ENCODE data around the gene TBXAS1.

Gene TBXAS1

DNA sequence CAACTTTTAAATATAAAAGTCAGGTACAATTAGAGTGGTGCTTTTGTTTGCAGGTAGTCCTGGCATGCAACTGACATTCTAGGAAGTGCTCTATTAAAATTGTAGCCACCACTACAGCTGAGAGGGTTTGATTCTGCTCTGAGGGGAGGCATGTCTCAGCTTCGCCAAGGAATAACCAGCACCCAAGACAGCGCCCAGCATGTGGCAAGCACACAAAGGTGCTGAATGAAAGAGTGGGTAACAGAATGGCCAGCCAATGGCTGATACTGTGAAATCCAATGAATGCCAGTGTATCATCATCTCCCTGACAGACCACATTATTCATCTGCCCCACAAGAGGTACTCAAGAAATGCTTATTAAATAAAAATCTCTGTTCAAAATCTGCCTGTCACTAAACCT lies 226.8 kb downstream of the TBXAS1 start:
- DNase-seq = no peak

DNA sequence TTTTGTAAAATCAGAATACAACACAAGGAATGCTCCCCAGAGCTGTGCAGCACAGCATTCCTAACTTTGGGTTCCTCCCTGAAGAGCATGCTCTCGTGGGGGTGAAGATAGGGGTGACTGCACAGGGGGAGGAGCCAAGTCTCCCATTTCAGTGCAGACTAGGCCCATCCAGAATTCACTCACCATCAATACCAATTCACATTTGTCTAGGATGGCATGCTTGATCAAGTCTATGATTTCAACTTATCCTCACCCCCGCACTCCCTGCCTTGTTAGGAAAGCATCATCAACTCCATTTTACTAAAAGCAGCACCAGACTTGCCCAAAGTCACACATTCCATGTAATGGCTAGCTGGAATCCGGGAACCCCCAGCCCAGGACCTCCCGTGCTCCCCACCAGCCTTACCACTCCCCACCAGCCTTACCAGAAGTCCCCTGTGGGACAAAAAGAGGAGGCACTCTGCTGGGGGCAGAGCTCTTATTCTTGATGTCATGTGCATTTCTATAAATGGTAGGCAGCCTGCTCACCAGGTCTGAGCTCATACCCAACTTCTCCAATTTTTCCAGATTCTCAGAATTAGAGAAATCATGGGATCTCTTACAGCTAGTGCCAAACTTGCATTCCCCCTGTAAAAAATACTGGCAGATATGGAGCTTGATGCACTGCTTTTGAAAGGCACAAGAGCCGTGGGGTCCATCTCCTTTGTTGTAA lies 227.5 kb downstream of the TBXAS1 start:
- no peak for DNase-seq

DNA sequence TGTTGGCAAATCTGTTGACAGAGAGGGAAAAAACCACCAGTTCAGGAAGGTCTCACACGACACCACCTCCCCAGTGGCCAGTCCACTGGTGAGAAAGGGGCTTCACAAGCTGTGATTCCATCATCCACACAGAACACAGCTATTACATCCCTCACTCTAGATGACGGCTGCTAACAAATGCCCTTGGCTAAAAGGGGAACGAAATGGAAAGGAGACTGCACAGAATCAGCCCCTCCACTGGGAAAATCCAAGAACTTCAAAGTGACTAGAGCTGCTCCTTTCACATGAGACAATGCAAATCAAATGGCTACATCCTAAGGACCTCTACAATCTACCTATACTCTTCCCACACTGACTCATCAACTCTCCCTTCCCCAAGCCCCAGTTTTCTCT lies 228.1 kb downstream of the TBXAS1 start:
- DNase-seq = no peak

DNA sequence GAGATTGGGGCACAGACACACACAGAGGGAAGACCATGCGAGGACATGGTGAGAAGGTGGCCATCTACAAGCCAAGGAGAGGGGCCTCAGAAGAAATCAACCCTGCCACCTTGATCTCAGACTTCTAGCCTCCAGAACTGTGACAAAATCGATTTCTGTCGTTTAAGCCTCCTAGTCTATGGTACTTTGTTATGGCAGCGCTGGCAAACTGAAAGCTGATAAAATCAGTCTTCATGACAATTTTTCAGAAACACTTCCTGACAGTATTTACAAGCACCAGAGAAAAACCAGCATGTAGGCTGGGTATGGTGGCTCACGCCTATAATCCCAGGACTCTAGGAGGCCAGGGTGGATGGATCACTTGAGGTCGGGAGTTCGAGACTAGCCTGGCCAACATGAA lies 229.5 kb downstream of the TBXAS1 start:
- DNase-seq = no peak

DNA sequence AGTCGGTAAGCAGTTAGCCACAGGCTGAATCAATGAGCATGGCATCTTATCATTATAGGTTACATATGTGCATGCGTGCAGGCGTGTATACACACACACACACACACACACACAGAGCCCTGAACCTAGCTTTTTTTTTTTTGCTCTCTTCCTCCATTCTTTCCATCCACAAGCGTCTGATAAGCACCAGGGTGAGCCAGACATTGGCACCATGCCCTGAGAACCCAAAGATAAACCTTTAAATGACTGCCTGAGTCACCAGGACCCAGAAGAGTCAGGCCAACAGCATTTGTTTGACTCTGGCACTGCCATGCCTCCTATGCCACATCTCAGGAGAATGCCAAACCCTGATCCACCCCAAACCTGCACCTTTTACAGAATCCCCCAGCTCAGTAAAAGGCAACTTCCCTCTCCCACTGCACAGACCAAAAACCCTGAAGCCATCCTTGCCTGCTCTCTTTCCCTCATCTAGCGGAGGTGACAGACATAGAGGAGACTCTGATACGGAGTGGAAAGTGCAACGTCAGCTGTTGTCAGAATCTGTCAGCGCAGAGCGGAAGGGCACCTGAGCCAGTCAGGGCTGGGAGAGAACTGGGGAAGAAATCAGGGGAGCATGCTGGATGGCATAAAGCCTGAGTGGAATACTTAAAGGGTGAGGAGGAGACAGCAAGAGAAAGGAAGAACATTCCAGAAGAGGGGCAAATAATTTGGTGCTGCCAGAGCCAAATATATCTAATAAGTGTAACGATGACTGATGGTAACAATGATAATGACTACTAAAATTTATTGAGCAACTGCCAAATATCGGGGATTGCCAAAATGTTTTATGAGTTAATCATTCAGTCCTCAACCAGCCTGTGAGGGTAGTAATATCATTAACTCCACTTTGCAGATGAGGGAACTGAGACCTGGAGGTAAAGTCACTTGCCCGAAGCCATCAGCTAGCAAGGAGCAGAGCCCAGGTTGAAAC lies 230.5 kb downstream of the TBXAS1 start:
- DNase-seq = no peak

DNA sequence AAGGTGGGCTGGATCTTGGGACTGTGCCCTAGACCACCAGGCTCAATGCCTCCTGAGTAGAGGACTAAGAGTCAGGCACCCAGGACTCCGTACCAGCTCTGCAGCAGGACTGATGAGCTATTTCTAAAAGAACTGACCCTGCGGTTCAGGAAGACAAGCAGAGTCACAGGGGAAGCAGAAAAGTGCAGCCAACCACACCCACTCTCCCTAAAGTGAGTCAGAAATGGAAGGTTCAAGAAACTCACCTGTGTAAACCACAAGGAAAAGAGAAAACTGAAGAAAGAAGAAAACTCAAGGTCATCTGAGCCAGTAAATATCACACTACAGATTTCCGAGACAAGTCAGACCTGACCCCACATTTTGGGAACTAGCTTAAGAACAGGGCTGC lies 231.2 kb downstream of the TBXAS1 start:
- no peak for DNase-seq

DNA sequence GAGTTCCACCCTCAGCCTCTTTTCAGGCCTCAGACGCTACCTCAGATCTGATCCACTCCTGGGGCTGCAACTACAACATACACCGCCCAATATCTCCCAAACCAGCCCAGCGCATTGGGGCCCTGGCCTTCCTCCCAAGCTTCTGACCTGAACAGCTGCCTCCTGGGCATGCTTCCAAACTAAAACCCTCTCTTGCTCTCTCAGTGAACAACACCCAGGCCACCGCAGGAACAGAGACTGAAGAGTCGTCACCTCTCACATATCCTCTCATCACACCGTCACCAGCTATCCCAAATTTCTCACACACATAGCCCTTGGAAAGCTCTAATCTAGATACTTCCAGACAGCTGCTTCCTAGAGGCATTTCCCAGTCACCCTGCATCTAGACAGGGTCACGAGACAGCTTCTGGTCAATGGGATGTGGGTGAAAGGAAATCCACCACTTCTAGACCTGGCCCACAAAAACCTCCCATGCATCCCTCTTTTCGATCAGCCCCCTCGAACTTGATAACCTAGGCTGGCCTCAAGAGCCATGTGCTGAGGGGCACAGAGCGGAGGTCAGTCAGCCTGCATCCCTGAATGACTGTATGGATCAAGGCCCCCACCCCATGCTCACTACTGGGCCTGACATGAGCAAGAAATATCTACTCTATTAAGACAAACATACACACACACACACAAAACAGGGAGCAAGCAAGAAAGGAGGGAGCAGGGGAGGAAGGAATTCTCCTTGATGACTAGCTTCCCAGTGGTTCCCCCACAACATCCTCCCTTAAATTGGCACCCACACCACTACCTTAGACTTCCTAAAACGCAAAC lies 231.9 kb downstream of the TBXAS1 start:
- no peak for DNase-seq

DNA sequence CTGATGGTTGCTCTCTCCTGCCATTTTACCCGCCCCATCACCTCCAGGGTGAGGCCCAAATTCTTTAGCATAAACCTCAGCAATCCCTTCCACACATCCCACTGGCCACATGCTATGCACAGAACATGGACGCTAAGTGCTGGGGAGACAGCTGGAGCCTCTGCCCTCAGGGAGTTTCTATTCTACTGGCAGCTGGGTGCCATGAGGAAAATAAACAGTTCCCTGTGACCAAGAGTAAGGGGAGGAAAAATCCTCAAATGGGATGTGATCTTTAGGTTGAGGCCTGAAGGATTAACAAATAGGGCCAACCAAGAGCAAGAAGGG lies 232.5 kb downstream of the TBXAS1 start:
- DNase-seq = no peak

DNA sequence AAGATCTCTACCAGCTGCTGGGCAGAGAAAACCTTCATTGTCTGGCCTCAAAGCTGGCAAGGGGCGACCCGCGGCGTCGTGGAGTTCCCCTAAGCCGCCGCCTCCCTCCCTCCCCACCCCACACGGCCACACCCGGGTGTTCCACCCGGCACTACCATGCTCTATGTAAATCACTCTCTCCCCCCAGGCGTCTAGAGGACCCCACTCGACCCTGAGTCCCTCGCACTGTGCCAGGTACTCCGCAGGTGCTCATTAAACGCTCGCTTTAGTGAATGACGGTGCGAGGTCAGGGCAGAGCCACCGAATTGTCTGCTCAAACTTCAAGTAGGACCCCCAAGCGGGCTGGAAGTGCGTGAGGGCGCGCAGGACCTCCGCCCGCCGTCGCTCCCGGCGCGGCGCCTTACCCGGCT lies 233.1 kb downstream of the TBXAS1 start:
- DNase-seq = no peak

DNA sequence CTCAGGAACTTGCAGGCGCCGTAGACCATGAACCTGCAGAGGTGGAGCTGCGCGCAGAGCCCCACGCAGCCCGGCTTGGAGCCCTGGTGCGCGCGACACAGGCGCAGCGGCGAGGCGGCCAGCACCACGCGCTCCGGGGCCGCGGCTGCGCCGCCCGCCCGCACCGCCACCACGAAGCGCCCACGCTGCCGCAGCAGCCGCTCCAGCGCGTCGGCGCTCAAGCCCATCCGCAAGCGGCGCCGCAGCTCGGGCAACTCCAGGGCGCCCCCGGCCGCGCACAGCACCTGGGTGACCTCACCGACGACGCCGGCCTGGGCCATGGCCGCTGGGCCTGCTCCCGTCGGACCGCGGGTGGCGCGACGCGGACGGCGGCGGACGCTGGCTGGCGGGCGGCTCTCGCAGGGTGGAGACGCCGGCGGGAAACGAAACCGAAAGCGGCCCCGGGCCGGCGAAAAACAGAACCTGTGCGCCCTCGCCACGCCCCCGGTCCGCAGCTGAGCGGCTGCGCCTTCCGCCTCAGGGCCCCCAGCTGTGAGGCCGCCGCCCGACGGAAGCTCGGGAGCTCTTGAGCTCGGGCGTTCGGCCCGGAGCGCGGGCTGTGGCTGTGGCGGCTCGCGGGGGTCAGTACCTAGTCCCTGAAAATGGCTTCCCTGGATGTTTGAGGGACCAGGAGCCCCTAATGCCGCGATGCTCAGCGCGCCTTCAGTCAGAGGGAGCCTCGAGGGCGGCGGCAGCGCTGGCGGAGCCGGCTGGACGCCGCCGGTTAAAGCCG lies 233.7 kb downstream of the TBXAS1 start, which contains the start of gene PARP12:
TSS of gene PARP12 (minus strand) at position 424 of the 772 bp plus-strand sequence. CDS start at position 320, 104 bp downstream.
- peak; percentile 37 for DNase-seq

DNA sequence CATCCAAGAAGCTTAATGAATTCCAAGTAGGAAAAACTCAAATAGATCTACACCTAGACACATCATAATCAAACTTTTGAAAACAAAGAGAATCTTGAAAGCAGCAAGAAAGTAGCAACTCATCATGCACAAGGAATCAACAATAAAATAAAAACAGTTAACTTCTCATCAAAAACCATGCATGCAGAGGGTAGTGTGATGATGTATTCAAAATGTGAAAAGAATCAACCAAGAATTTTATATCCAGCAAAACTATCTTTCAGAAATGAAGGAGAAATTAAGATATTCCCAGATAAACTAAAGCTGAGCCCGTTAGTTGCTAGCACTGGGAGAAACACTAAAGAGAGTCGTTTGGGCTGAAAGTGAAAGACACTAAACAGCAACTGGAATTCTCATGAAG lies 238.0 kb downstream of the TBXAS1 start:
- DNase-seq = no peak

DNA sequence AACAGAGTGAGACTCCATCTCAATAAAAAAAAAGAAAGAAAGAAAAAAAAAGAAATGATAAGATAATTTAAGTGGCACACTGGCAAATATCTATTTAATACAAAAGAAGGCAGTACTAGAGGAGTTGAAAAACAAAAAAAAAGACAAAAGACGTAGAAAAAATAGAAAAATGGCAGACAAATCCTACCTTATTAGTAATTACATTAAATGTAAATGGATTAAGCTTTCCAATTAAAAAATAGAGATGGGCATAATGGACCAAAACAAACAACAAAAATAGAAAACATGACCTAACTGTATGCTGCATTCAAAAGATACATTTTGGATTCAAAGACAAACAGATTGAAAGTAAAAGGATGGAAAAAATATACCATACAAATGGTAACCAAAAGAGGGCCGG lies 239.0 kb downstream of the TBXAS1 start:
- no peak for DNase-seq

DNA sequence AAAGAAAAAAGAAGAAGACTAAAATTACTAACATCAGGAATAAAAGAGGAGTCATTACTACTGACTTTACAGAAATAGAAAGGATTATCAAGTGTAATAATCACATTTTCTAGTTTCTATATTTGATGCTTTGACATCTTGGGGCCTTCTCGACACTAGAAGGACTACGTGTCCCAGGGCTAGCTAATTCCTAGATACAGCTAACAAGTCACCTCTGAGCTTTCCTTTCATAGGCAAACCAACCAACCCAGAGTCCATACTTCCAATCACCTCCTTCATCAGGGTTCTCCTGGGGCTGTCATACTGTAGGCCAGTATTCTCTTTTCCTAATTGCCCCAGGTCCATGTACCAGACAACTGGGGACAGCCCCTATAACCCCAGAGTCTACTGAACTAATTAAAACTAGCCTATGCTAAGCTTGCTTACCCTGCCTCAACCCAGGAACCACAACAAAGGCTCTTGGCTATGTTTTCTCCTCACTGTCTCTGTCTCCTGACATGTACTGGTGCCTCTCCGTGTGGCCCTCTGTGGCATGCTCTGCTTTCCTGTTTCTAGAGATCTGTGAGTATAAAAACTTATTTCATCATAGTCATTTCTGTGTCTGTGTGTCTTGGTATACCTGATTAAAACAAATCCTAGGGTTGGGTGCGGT lies 240.4 kb downstream of the TBXAS1 start:
- DNase-seq = no peak
